GM12891 (cell line): Measurements from ENCODE around the gene HIPK2.

ENCODE experiments used
- DNase-seq: peaks from one replicate; pipeline ENCODE4 v3.0.0; 2011; ENCODE audit warnings: low spot score; ENCODE audit not compliant: insufficient read length
- FAIRE-seq: peaks from 2 replicates; lab custom pipeline; 2011; peaks lifted over from hg19 to GRCh38; lab: Jason Lieb, UNC
- PAX5 ChIP-seq: IDR thresholded peaks from 2 replicates; pipeline ENCODE4 v1.6.1; 2011; ENCODE audit warnings: low read length, moderate library complexity, mild to moderate bottlenecking; ENCODE audit not compliant: insufficient read depth, severe bottlenecking
- POLR2A ChIP-seq: IDR thresholded peaks from 2 replicates; pipeline ENCODE4 v1.6.1; 2011; ENCODE audit warnings: low read depth, low read length, control low read depth
- POLR2AphosphoS5 ChIP-seq: IDR thresholded peaks from 2 replicates; pipeline ENCODE4 v1.6.1; 2011; ENCODE audit warnings: low read depth, low read length, control low read depth
- POU2F2 ChIP-seq: IDR thresholded peaks from 2 replicates; pipeline ENCODE4 v1.6.1; 2011; ENCODE audit warnings: low read depth, mild to moderate bottlenecking, control low read depth, low read length, moderate library complexity
- SPI1 ChIP-seq: IDR thresholded peaks from 2 replicates; pipeline ENCODE4 v1.6.1; 2011; ENCODE audit warnings: low read depth, low read length, control low read depth
- TAF1 ChIP-seq: IDR thresholded peaks from 2 replicates; pipeline ENCODE4 v1.6.1; 2011; ENCODE audit warnings: low read depth, low read length, control low read depth

Gene HIPK2

DNA sequence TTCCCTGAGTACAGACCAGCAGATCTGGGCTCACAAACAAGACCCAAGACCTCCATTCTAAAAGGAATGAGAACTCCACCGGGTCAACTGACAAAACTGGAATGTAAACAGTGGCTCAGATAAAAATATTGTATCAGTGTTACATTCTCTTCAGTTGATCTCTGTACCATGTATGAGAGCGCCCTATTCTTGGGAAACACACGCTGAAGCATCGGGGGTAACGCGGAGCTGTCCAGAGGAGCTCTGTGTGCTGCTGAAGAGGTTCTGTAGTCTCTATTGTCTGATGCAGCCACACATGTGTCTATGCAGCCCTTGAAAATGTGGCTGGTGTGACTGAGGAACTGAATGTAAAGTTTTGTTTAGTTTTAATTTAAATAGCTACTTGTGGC, 39.7 kb downstream of the HIPK2 start:
- DNase-seq (no peak), FAIRE-seq (no peak)
- TF ChIP-seq POLR2A (no peak), POLR2AphosphoS5 (no peak), SPI1 (no peak), TAF1 (no peak), POU2F2 (no peak), PAX5 (no peak)

GRCh38 chr7:139737221-139738100, 40.3 kb downstream of the HIPK2 start:
- TF ChIP-seq POLR2AphosphoS5 (no peak), POU2F2 (no peak), POLR2A (no peak), PAX5 (no peak), SPI1 (no peak), TAF1 (no peak)
- DNase-seq = no peak
- FAIRE-seq = no peak

DNA sequence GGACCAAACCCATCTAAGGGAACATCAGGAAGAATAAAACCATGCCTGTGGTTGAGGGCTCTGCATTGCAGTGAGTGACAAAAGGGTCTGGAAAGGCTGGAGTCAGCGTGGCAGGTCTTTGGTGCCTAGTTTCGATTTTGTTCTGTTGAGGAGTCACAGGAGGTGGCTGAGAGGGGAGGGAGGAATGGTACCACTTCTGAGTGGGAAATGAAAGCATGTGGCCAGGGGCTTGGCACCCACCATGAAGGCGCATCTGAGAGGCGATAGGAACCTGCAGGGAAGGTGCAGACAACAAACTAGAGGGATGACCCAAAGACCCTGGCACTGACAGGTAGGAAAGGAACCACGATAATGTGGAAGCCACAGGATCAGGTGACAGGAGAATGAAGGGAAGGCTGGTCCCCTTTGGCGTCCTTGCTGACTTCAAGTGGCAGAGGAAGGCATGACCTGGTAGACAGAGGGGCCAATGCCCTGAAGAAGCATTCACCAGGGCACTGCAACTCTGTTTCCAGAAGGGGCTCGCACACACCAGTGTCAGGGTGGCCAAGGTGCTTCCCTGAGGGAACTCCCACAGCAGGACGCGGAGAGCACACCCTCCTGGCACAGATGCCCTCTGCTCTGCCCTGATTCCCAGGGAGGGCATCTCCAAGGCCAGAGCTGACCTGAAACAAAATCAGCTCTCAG, 41.7 kb downstream of the HIPK2 start:
- DNase-seq (no peak), FAIRE-seq (no peak)
- no peak for TF ChIP-seq POLR2A
- no peak for TF ChIP-seq PAX5
- 0 out of 2 replicates have a peak, but pooled peaks have one; percentile 12 for TF ChIP-seq POLR2AphosphoS5
- TF ChIP-seq TAF1 = no peak
- no peak for TF ChIP-seq SPI1
- no peak for TF ChIP-seq POU2F2

- FAIRE-seq = no peak
- DNase-seq = no peak
- no peak for TF ChIP-seq SPI1
Measured at GRCh38 chr7:139735466-139735865, 42.3 kb downstream of the HIPK2 start.

DNA sequence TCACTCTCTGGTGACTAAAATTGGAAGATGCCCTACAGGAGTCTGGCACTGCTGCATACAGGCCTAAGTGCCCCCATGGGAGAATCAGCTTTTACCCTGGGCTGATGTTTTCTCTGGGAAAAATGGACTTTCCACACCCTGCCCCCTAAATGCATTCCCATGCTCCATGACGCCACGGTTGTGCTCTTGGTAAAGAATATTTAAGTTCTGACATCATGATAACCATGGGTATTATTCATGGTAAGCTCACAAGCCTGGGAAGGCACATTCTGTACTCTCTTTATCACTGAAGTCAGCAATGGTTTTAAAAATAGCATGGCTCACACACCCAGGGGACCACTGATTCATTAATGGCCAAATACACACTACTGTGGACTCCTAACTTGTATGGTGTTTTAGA, 43.4 kb downstream of the HIPK2 start:
- TF ChIP-seq POLR2AphosphoS5 (no peak), SPI1 (no peak), POLR2A (no peak)
- DNase-seq (no peak), FAIRE-seq (no peak)

GRCh38 chr7:139733751-139734150, 44.0 kb downstream of the HIPK2 start:
- DNase-seq (no peak), FAIRE-seq (peak; percentile 5)
- TF ChIP-seq POLR2AphosphoS5 = no peak
- TF ChIP-seq SPI1 = no peak

- no peak for DNase-seq
- no peak for FAIRE-seq
- no peak for TF ChIP-seq POLR2A
- TF ChIP-seq PAX5 = no peak
- TF ChIP-seq SPI1 = no peak
- TF ChIP-seq POLR2AphosphoS5 = no peak
Measured at GRCh38 chr7:139732471-139733167, 45.2 kb downstream of the HIPK2 start.

DNA sequence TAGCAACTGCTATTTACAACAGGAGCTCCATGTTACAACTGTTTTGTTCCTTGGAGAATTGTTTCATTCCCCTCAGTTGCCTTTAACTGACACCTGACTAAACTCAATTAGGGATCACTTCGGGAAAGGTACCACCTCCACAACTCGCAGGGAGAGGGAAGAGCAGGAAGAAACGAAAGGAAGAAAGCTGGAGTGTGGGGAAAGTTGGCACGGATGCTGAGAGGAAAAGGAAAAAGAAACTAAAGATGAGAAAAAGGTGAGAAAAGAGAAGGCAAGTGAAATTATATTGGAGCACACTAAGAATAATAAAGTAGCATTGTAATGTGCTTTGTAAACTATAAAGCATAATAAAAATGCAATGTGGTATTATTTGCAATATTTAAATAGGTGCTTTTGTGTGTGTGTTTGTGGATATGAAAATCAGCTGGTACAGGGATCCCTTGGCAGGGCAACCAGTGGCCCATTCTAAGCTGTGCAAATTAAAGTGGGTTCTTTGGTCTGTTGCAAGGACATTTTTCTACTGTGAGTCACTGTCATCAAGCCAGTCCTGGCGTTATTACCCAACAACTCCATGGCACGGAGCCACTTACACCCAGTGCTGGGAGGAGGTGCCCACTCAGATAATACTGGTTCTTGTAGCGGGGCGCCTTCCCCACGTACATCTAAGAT, 45.9 kb downstream of the HIPK2 start:
- TF ChIP-seq PAX5 (no peak), TAF1 (no peak)
- FAIRE-seq = no peak
- no peak for DNase-seq

DNA sequence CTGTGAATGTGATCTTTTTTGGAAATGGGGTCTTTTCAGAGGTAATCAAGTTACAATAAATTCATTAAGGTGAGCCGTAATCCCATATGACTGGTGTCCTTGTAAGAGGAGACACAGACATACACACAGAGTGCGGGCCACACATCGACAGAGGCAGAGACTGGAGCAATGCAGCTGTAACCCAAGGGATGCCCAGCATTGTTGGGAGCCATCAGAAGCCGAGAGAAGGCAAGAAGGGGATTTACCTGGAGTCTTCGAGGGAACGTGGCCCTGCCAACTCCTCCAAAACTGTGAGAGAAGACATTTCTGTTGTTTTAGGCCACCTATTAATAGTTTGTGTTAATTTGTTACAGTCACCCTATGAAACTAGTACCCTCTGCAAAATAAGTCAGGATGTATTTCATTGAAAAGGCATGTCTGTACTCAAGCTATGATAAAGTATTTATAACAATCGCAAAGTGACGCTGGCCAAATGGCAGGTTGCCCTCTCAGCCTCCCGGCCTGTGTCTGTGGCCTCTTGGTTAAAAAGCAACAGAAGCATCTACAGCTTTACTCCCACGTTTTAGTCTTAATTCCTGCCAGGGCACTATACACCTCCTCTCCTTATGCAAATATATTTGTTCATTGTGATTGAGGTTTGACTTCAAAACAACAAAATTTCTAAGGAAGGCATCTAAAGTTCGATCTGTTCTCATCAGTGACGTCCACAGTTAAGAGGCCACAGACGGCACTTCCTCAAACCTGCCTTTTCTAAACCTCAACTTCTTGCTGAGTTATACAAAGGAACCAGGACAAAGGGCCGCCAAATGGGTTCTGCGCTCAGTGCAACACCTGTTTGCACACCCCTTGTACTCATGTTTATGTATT, 46.8 kb downstream of the HIPK2 start:
- FAIRE-seq (no peak), DNase-seq (no peak)
- TF ChIP-seq PAX5 (no peak), SPI1 (peak; percentile 92)
